HG02678 (cell line): ENCODE measurements around the gene DIPK1B.

ENCODE experiments used
- ATAC-seq: cut with Tn5 transposase; IDR thresholded peaks from one replicate; pipeline ENCODE4 v1.9.1; 2021; ENCODE audit warnings: mild to moderate bottlenecking, moderate library complexity; ENCODE audit not compliant: unreplicated experiment

The DIPK1B gene

DNA sequence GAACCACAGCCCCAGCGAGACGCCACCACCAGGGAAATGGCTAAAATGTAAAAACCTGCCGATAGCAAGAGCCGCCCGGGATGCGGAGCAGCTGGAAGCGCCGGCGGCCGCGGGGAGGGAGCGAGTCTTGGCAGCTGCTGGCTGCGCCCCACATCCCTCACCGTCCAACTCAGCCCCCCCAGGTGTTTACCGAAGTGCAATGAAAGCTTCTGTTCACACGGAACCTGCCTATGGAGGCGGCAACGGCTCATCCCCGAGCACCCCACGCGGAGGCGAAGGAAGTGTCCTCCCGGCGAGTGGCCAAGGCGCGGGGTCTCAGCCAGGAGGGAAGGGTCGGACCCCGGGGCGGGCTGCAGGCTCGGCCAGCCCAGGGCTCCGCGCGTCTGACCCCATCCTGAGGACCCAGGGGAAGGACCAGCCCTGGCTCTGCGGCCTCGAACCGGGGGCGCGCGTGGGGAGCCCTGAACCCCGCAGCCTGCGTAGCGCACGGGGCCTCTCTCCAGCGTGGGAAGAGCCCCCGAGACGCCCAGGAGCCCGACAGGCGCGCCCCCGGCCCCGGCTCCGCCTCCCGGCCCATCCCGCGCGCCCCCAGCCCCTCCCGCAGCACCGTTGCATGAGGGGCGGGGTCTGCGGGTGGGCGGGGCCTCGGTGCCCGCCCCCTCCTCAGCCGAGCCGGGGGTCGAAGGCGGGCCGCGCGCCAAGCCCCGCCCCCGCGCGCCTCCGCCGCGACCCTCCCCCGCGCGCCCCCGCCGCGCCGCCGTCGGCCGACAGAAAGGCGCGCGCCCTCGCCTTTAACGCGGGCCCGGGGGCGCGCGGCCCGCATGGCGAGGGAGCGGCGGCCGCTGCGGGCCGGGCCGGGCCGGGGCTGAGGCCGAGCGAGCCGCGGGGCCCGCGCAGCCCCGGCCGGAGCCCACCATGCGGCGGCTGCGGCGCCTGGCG lies at the start of gene DIPK1B:
Gene DIPK1B (plus strand): TSS at position 822 of the 939 bp plus-strand sequence. CDS start 94 bp downstream, at position 916.
- ATAC-seq = no peak

DNA sequence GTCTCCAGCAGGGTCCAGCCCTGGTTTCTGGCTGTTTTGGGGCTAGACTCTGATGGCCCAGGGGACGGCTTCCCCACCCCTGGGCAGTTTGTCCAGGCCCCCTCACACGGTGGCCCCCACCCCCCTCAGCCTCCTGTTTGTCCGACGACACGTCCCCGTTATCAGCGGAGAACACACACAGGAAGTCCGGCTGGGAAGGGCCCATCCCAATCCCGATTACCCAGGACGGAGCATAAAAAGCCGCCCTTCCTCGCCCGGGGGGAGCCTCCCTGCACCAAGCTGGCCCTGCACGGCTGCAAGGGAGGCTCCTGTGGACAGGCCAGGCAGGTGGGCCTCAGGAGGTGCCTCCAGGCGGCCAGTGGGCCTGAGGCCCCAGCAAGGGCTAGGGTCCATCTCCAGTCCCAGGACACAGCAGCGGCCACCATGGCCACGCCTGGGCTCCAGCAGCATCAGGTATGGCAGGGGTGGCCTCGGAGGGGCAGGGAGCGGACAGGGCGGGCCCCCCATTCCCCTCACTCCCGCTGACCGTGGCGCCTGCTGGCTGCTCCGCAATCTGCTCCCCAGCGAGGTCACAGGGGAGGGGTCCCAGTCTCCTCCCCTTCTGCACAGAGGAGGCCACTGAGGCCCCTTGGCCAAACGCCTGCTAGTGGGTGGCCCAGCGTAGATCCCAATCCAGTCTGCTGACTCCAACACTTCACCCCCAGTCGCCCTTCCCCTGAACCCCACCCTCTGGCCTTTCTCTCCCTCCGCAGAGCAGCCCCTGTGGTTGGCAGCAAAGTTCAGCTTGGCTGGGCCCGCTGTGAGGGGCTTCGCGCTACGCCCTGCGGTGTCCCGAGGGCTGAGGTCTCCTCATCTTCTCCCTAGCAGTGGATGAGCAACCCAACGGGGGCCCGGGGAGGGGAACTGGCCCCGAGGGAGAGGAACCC lies 49.5 kb upstream of the DIPK1B start, which contains the start of gene EGFL7:
Gene EGFL7 (plus strand): TSS at position 261 of the 926 bp plus-strand sequence. CDS start 5,367 bp downstream, outside the sequence.
- no peak for ATAC-seq

DNA sequence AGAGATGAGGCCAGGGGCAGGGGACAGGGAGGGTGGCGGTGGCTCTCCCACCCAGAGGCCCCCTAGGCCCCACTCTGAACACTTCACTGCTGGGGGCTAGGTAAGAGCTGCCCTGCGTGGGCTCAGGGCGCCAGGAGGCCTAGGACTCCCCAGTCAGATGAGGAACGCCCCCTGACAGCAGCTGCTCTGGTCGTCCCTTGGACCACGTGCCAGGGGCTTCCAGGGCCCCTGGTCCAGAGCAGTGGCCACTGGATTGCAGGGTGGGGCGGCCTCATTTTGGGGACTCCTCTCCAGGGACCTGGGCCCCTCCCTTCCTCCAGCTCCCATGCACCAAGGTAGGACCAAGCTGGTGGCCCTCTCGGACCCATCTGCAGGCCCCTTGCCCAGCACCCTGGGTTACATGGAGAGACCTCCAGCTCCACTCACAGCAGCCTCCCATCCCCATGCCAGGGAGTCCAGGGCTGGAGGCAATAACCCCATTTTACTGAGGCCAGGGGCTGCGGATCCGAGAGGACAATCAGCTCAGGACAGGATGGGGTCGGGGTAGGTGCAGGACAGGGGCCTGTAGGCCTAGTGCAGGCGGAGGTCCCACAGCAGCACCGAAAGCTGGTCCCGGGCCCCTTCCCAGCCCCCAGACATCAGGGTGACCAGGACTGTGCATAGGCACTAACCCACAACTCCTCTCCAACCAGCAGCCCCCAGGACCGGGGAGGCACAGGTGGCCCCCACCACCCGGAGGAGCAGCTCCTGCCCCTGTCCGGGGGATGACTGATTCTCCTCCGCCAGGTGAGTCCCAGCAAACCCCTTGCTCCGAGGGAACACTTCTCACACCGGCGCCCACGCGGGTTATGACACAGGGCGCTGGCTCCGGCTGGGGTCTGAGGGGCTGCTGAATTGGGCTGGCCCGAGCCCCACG lies 48.1 kb upstream of the DIPK1B start:
- ATAC-seq = no peak

DNA sequence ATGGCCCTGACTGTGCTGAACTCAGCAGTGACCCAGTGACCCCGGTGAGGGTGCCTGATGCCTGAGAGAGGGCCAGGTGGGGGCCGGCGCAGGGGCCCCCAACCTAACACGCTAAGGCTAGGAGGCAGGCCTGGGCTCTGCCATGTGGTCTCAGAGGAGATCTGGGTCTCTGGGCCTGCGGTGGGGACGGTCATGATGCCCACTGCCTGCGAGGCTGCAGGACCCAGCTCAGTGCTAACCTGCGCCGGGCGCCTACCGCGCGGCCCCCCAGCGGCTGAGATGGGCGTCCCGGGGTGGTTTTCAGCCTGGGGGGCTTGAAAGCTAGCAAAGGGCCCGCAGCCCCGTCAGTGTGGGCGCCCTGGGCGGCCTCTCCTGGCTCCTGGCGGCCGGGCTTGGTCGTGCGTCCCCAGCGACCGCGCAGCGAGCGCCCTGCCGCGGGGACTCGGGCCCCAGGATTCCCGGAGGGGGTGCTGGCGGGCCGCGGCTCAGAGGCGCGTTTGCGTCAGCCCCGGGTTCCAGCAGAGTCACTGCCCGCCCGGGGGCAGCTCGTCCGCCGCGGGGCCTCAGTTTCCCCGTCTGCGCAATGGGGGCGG lies 47.2 kb upstream of the DIPK1B start:
- no peak for ATAC-seq

DNA sequence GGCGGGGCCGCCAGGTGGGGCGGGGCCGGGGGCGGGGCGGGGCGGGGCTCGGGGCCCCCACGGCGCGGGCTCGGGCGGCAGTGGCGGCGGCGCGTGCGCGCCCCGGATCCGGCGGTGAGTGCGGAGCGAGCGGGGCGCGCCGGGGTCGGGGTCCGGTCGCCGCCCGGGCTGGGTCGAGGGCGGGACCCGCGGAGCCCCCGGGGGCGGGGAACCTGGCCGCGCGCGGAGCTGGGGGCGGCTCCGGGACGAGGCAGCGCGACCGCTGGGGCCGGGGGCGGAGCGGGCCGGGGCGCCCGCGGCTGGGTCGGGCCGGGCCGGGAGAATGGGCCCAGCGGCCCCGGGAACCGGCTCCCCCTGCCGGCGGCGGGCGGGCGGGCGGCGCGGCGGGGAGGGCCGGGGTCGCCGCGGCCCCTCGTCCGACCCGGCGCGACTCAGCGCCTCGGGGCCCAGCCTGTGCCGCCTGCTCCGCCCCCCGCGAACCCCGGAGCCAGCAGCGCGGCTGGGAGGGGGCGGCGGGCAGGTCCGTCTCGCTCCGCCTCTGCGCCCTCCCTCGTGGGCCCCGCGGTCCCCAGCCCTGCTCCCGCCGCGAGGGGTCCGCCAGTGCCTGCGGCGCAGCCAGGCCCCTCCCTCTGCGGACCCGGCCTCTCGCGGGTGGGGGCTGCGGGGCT lies 46.5 kb upstream of the DIPK1B start:
- no peak for ATAC-seq

DNA sequence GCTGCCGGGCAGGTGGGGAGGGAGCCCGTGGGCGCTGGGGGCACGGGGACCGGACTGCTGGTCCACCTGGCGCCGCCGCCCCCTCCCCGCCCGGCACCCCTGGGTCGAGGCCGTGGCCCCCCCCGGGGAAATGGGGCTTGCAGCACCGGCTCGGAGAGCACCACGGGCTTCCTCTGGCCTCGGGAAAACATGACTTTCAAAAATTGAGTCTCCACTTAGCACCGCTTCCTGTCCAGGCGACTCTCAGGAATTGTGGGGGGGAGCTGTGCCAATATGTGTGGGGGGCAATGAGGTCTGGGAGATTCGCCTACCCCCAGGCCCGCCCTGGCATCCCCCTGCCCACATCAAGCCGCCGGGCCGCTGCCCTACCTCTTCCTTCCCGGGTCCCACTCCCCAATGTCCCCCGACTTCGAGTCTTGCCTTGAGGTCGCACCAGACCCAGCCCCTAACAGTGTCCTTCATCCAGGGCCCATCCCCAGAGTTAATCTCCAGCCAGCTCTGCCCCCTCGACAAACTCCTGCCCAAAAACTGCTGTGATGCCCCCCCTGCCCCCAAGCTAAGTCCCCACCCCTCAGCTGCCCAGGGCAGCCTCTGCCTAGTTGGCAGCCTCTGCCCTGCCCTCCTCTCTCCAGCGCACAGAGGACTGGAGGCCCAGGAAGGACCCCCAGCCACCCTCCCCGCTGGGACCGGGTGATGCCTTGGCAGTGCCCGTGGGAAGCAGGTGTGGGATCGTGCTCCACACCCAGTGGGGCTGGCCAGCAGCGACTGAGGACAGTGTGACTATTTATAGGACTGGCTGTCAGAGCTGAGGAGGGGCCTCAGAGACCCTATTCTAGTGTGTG lies 45.8 kb upstream of the DIPK1B start:
- ATAC-seq = no peak

DNA sequence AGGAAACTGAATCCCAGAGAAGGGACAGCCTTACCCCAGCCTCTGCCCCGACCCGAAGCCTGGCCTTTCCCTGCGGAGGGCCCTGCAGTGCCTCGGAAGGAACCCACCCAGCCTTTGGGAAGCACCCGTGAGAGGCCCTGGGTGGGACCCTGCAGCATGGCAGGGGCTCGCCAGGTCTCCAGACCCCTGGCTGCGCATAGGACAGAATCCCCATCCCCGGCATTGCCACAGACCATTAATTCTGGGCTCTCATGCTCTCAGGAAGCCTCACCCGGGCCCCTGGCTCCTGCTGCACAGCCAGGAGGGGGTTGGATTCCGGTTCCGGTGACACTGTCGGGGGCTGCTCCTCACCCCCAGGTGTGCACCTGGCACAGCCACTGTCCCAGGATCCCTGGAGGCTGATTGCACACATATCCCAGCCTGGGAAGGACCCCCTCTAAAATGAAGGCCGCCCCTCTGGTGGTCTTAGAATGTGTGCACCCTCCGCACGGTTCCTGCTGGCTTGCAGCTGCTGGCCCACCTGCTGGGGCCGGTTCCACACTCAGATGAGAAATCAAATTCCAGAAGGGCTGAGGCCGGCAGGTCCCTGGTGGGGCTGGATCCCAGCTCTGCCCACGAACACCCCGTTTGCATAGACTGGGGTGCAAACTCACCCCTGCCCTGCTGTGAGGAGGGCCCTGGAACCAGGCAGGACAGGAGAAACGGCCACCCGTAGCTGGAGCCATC lies 45.0 kb upstream of the DIPK1B start:
- ATAC-seq = no peak

DNA sequence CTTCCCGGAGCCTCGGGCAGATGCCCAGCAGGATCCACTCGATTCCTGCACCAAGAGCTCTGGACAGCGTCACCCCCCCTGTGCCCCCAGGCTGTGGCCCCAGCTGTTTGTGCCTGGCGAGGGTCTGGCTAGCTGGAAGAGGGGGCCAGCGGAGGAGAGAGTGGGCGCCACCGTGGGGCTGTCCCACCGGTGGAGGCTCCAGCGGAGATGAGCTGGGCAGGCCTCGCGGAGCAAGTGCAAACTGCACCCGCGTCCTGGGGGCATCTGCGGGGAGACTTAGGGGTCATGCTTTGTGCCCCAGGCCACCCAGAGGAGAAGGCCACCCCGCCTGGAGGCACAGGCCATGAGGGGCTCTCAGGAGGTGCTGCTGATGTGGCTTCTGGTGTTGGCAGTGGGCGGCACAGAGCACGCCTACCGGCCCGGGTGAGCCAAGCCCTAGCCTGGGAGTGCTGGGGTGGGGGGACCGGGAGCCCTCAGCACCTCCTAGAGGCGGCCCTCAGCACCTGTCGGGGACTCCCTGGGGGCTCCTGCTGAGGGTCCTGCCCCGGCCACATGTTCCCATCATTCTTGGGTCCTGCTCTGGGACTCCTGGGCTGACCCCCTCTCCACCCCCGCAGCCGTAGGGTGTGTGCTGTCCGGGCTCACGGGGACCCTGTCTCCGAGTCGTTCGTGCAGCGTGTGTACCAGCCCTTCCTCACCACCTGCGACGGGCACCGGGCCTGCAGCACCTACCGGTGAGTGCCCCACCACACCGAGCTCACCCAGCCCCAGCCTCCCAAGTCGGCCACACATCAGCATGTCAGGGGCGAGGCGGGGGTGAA lies 44.2 kb upstream of the DIPK1B start:
- no peak for ATAC-seq

DNA sequence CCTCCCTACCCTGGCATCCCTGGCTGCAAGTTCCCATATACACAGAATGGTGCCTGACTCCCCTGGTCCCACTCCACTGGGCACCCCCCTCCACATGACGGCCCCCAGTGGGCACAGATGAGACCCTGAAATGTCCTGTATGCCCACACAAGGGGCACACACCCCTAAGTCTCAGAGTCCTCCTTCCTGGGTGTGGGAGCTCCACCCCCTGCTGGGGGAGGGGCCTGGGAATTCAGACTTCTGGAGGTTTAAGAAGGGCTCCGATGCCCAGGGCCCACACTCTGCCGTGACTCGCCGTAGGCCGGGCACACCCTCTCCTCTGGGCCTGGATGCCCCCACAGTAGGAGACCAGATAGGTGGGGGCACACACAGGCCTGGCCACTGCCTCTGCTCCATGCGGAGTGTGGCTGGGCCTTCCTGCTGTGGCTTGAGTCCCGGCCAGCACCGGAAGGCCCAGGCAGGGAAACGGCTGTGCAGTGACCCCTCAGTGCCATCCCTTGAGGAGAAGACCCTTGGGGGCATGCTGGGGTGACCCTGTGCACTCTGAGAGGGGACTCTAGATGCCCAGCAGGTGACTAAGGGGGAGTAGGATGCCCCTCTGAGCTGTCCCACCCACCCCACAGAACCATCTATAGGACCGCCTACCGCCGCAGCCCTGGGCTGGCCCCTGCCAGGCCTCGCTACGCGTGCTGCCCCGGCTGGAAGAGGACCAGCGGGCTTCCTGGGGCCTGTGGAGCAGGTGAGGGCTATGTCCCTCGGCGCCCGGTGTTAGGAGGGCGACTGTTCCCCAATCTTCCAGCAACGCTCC lies 43.2 kb upstream of the DIPK1B start:
- no peak for ATAC-seq

DNA sequence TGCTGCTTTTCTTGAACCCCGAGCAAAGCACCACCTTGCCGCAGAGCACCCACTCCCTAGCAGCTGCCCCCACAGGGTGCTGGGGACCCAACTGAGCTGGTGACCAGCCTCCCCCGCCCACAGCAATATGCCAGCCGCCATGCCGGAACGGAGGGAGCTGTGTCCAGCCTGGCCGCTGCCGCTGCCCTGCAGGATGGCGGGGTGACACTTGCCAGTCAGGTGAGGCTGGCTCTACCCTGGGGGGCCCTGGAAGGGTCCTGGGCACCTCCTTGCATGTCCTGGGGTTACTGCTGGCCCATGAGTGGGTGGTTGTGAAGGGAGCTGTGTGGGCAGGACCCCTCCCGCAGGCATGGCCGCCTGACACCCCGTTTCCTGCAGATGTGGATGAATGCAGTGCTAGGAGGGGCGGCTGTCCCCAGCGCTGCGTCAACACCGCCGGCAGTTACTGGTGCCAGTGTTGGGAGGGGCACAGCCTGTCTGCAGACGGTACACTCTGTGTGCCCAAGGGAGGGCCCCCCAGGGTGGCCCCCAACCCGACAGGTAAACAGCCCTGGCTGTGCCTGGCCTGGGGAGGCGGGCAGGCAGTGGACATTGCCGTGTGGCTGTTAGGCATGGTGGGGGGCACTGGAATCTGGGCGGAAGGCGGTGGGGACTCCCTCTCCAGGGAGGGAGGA lies 42.4 kb upstream of the DIPK1B start:
- ATAC-seq = no peak

DNA sequence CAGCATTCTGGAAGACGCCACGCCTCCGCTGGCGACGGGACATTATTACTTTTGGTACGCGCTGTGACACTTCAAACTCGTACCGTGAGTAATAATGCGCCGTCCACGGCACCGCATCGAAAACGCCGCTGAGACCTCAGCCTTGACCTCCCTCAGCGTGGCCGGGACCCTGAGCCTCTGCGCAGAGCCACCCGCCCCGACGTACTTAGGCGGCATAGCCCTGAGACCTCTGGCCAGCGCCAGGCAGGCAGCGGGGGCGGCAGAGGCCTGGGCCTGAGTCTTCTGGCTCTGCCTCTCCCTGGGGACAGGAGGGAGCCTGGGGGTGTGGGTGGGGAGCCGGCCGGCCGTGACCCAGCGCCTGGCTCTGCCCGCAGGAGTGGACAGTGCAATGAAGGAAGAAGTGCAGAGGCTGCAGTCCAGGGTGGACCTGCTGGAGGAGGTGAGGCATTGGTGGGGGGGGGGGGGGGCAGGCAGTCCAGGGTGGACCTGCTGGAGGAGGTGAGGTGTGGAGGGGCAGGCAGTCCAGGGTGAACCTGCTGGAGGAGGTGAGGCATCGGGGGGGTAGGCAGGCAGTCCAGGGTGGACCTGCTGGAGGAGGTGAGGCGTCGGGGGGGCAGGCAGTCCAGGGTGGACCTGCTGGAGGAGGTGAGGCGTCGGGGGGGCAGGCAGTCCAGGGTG lies 41.7 kb upstream of the DIPK1B start:
- no peak for ATAC-seq

DNA sequence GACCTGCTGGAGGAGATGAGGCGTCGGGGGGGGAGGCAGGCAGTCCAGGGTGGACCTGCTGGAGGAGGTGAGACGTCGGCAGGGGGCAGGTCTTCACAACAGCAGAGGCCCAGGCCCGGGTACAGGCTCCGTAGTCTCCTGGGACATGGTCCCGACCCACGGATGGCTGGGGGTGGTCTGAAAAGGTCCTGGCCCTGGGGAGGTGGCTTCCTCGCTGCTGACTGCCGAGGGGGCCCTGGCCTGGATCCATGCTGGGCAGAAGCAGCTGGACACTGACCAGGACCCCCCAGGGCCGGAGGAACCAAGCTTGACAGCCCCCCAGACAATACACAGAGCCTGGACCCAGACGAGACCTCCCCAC lies 41.1 kb upstream of the DIPK1B start:
- no peak for ATAC-seq

DNA sequence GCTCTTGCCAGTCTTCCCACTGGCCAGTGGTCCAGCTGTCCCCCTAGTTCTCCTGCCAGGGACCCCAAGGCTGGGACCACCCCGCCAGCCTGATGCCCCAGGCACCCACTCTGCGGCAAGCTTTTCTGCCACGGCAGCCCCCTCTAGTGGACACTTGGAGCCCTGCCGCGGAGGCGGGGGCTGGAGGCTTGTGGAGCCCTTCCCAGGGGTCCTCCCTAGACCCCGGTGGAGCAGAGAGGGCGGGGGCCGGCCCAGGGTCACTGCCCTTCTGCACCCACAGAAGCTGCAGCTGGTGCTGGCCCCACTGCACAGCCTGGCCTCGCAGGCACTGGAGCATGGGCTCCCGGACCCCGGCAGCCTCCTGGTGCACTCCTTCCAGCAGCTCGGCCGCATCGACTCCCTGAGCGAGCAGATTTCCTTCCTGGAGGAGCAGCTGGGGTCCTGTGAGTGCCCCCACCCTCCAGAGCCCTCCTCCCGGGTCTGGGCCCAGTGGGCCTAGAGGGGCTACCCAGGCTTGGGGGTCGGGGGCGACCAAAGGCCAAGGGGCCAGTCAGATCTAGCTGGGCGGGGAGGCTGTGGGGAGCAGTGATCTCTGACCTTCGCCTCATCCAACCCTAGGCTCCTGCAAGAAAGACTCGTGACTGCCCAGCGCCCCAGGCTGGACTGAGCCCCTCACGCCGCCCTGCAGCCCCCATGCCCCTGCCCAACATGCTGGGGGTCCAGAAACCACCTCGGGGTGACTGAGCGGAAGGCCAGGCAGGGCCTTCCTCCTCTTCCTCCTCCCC lies 40.5 kb upstream of the DIPK1B start:
- no peak for ATAC-seq

DNA sequence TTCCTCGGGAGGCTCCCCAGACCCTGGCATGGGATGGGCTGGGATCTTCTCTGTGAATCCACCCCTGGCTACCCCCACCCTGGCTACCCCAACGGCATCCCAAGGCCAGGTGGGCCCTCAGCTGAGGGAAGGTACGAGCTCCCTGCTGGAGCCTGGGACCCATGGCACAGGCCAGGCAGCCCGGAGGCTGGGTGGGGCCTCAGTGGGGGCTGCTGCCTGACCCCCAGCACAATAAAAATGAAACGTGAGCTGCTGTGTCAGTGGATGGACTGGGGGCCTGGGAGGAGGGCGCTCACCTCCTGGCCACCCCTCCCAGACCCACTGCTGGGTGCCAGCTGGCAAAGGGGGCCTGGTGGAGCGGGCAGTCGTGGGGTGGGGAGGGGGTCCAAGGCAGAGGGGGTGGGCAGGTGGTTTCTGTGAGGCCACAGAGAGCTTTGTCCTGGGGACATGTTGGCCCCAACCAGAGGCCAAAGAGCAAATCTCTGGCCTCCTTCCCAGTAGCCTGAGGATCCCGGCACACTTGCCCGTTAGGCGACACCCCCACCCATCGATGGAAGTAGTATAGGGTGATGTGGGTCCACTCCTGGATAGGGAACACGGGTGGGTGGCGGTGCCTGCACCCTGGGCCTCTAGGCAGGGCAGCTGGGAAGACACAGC lies 39.8 kb upstream of the DIPK1B start:
- ATAC-seq = no peak
